DOHH2 (cell line): Measurements from ENCODE around the gene ERG28.

ENCODE experiments used
- CTCF ChIP-seq: fragments of 200-600 bp; sonication (generic); IDR thresholded peaks from one replicate; pipeline ENCODE4 v1.5.1; 2014; ENCODE audit warnings: antibody characterized with exemption, mild to moderate bottlenecking, low read depth, low read length; ENCODE audit not compliant: poor library complexity, severe bottlenecking
- EZH2phosphoT487 ChIP-seq: fragments of 200-600 bp; sonication (generic); IDR thresholded peaks from 2 replicates; pipeline ENCODE4 v1.6.1; 2017; ENCODE audit warnings: borderline replicate concordance, mild to moderate bottlenecking, antibody characterized with exemption, low read length, moderate library complexity, mixed read lengths

- TF ChIP-seq CTCF (peak; percentile 96), EZH2phosphoT487 (no peak)
These were observed 6.4 kb downstream of the ERG28 start for GRCh38 chr14:75654127-75654732.
